Effector memory CD4-positive, alpha-beta T cell (primary cell): ENCODE measurements around the gene REEP6.
"Not testable (repeated sequence)": the region's sequence is repeated elsewhere in the genome, so short reads cannot be mapped to it uniquely, and the experiment has no call there.

ENCODE experiments used
- DNase-seq, 3 donors: peaks; one replicate each; pipeline ENCODE4 v3.0.0-alpha.2; 2020
- H3K27ac ChIP-seq: 2 replicates; pipeline ENCODE4 v1.7.0; 2013; ENCODE audit warnings: mild to moderate bottlenecking, low read length, moderate library complexity; ENCODE audit not compliant: insufficient read depth, poor library complexity, severe bottlenecking
- H3K27me3 ChIP-seq: replicated peaks from 2 replicates; pipeline ENCODE4 v1.7.0; 2013; ENCODE audit warnings: mild to moderate bottlenecking, low read length; ENCODE audit not compliant: insufficient read depth, control insufficient read depth, poor library complexity, severe bottlenecking
- H3K36me3 ChIP-seq: 2 replicates; pipeline ENCODE4 v1.7.0; 2013; ENCODE audit warnings: mild to moderate bottlenecking, low read length, moderate library complexity; ENCODE audit not compliant: control insufficient read depth, insufficient read depth
- H3K4me1 ChIP-seq: 2 replicates; pipeline ENCODE4 v1.7.0; 2013; ENCODE audit warnings: low read length, mild to moderate bottlenecking; ENCODE audit not compliant: control insufficient read depth, insufficient read depth, poor library complexity, severe bottlenecking
- H3K4me3 ChIP-seq: 2 replicates; pipeline ENCODE4 v1.7.0; 2013; ENCODE audit warnings: low read length, low read depth, mild to moderate bottlenecking; ENCODE audit not compliant: insufficient read depth, poor library complexity, severe bottlenecking
- H3K9me3 ChIP-seq: 2 replicates; pipeline ENCODE4 v1.7.0; 2013; ENCODE audit warnings: mild to moderate bottlenecking, low read length, moderate library complexity; ENCODE audit not compliant: control insufficient read depth

Gene REEP6

DNA sequence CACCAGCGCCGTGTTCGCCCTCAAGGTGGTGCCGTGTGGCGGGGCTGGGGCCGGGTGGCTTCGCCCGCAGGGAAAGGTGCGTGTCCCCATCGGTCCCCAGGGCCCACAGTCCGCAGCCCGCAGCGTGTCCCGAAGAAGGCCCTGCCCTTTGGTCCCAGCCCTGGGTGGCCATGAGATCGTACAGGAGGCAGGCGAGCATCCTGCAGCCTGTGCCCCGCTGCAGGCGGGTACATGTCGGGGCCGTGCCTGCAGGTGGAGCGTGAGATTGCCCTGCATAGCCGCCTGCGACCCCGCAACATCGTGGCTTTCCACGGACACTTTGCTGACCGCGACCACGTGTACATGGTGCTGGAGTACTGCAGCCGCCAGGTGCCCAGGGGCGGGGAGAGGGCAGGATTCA is 34.4 kb downstream of the REEP6 start:
- Histone ChIP-seq H3K27ac (no peak overlapping the region), H3K27me3 (peaks cover 18% of the 10 kb centered on the region)

DNA sequence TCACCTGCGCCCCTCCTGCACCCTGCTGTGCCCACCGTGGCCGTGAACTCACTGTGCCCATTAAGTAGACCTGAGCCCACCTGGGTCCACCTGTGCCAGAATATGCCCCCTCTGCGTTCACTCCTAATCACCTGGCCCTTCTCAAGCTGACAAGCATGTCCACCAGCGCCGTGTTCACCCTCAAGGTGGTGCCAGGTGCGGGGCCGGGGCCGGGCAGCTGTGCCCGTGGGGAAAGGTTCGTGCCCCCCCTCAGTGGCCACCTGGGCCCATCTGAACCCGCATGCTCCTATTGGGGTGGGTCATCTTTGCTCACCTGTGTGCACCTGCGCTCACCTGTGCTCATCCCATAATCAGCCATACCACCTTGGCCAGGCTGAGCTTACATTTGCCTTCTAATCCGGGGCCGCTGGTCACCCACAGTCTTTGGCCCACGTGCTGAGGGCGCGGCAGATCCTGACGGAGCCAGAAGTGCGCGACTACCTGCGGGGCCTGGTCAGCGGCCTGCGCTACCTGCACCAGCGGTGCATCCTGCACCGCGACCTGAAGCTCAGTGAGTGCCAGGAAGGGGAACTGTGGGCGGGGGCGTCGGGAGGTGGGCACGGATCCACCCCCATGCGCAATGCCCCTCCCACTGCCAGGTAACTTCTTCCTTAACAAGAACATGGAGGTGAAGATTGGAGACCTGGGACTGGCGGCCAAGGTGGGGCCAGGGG is 35.2 kb downstream of the REEP6 start:
- H3K4me3 ChIP-seq, result no peak overlapping the region
- H3K4me1 ChIP-seq, result no peaks in the 10 kb centered on the region
- DNase-seq, result no peak
- no peak overlapping the region for H3K27ac ChIP-seq
- H3K36me3 ChIP-seq, result no peaks in the 10 kb centered on the region
- no peaks in the 10 kb centered on the region for H3K9me3 ChIP-seq
- peaks cover 18% of the 10 kb centered on the region for H3K27me3 ChIP-seq

More for the DNA sequence above, 34.4 kb downstream of the REEP6 start:
- Histone ChIP-seq H3K36me3 (no peaks in the 10 kb centered on the region), H3K4me1 (no peaks in the 10 kb centered on the region), H3K9me3 (no peaks in the 10 kb centered on the region), H3K4me3 (no peak overlapping the region)
- DNase-seq, result no peak

GRCh38 chr19:1526979-1527649 is 36.1 kb downstream of the REEP6 start:
- Histone ChIP-seq H3K4me3 (no peak overlapping the region), H3K36me3 (no peaks in the 10 kb centered on the region), H3K27ac (no peak overlapping the region), H3K27me3 (peaks cover 18% of the 10 kb centered on the region), H3K4me1 (no peaks in the 10 kb centered on the region), H3K9me3 (no peaks in the 10 kb centered on the region)
- no peak for DNase-seq

DNA sequence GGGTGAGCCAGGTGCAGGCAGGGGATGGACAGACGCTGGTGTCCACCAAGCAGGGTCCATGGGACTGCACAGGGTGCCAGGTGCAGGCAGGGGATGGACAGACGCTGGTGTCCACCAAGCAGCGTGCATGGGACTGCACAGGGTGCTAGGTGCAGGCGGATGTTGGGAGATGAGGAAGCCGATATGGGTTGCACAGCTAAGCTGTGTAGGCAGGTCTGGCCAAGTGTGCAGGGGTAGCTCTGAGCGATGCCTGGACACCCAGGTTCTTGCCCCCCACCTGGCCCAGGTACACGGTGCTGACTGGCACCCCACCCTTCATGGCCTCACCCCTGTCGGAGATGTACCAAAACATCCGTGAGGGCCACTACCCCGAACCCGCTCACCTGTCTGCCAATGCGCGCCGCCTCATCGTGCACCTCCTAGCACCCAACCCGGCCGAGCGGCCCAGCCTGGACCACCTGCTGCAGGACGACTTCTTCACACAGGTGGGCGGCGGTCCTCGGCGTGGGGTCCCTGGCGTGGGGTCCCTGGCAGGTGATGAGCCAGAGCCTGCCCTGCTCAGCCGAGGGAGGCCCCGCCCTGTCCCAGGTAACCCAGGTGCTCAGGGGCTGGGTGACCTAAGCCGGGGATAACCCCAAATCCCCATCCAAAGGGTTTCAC is 36.8 kb downstream of the REEP6 start:
- no peaks in the 10 kb centered on the region for H3K4me1 ChIP-seq
- H3K4me3 ChIP-seq, result no peak overlapping the region
- H3K27me3 ChIP-seq, result peaks cover 18% of the 10 kb centered on the region
- DNase-seq, result no peak
- H3K9me3 ChIP-seq, result no peaks in the 10 kb centered on the region
- H3K36me3 ChIP-seq, result no peaks in the 10 kb centered on the region
- H3K27ac ChIP-seq, result no peak overlapping the region

DNA sequence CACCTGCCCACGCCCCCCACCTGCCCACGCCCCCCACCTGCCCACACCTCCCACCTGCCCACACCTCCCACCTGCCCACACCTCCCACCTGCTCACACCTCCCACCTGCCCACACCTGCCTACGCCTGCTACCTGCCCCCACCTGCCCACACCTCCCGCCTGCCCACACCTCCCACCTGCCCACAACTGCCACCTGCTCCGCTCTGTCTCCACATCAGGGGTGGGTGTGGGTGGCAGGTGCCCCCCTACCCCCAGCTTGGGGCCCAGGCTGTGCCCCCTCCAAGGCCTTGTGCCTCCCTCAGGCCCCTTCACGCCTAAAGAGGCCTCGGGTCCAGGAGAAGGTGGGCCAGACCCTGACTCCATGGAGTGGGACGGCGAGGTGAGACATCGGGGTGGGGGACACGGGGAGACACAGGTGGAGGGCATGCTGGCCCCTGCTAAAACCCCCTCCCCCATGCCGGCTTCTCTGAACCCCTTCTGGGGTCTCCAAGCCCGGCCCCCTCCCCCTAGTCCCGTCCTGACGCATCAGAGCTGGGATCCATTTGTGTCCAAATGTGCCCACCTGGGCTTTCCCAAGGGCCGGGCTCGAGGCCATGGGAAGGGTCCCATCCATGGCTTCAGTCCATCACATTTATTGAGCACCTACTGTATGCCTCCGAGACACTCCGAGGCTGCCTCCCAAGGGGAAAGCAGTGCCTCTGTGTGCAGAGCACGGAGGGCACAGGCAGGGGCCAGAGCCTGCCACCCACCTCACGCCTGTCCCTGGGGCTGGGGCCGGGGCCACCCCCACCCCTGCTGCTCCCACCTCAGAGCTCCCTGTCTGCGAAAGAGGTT is 37.8 kb downstream of the REEP6 start:
- Histone ChIP-seq H3K4me1 (no peaks in the 10 kb centered on the region), H3K27me3 (peaks cover 18% of the 10 kb centered on the region), H3K4me3 (no peak overlapping the region), H3K36me3 (no peaks in the 10 kb centered on the region), H3K27ac (no peak overlapping the region), H3K9me3 (no peaks in the 10 kb centered on the region)
- DNase-seq, result no peak

DNA sequence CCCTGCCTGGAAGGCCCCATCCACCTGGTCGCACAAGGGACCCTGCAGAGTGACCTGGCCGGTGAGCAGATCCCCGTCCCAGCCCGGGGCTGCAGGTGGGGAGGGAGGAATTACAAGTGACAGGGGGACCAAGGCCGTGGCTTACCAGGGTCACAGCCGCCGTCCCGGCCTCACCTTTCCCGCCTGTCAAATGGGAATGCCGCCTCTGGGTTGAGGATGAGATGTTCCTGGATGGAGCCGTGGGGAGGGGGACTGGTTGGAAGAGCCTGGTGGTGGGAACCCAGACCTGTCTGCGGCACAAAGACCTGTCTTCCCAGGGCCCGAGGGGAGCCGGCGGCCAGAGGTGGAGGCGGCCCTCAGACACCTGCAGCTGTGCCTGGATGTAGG is 38.4 kb downstream of the REEP6 start:
- Histone ChIP-seq H3K27ac (no peak overlapping the region), H3K9me3 (no peaks in the 10 kb centered on the region), H3K4me3 (no peak overlapping the region), H3K27me3 (peaks cover 18% of the 10 kb centered on the region), H3K4me1 (no peaks in the 10 kb centered on the region), H3K36me3 (no peaks in the 10 kb centered on the region)
- no peak for DNase-seq

DNA sequence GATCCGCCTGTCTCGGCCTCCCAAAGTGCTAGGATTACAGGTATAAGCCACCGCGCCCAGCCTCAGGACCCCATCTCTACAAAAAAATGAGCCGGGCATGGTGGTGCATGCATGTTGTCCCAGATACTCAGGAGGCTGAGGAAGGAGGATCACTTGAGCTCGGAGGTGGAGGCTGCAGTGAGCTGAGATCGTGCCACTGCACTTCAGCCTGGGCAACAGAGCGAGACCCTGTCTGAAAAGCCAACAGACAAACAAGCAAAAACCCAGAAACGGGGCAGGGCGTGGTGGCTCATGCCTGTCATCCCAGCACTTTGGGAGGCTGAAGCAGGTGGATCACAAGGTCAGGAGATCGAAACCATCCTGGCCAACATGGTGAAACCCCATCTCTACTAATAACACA is 39.9 kb downstream of the REEP6 start:
- not testable (repeated sequence) for DNase-seq, H3K27me3 ChIP-seq, H3K4me3 ChIP-seq, H3K36me3 ChIP-seq, H3K9me3 ChIP-seq, H3K4me1 ChIP-seq, H3K27ac ChIP-seq

DNA sequence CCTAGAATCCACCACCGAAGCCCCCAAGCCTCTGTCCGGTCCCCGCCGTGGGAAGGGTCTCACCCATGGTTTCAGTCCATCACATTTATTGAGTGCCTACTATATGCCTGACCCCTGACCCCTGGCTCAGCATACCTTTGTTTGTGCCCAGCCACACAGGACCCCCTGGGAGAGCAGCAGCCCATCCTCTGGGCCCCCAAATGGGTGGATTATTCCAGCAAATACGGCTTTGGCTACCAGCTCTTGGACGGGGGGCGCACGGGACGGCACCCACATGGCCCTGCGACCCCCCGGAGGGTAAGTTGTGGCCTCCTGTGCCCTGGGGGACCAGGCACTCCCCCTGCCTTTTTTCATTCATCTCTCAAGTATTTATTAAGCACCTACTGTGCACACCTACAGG is 40.6 kb downstream of the REEP6 start:
- no peaks in the 10 kb centered on the region for H3K4me1 ChIP-seq
- no peak for DNase-seq
- no peaks in the 10 kb centered on the region for H3K36me3 ChIP-seq
- H3K27ac ChIP-seq, result no peak overlapping the region
- H3K27me3 ChIP-seq, result no peaks in the 10 kb centered on the region
- H3K4me3 ChIP-seq, result no peak overlapping the region
- H3K9me3 ChIP-seq, result no peaks in the 10 kb centered on the region

- Histone ChIP-seq H3K4me1 (no peaks in the 10 kb centered on the region), H3K27me3 (no peaks in the 10 kb centered on the region), H3K4me3 (no peak overlapping the region), H3K36me3 (no peaks in the 10 kb centered on the region), H3K9me3 (no peaks in the 10 kb centered on the region), H3K27ac (no peak overlapping the region)
- no peak for DNase-seq
These were observed 41.0 kb downstream of the REEP6 start for GRCh38 chr19:1532003-1532402.
